AG10803 (cell line): Measurements from ENCODE around the gene NSUN2.

Experiments used
- DNase-seq: peaks from one replicate; pipeline ENCODE4 v3.0.0; 2010; ENCODE audit warnings: low read depth
- H3K4me3 ChIP-seq: 2 replicates; pipeline ENCODE4 v1.5.1; 2011; ENCODE audit warnings: mild to moderate bottlenecking, low read length, control low read depth
- TF ChIP-seq, protein P1 (sequence below): conservative IDR thresholded peaks from 2 replicates; pipeline ENCODE4 v1.5.1; 2011; ENCODE audit warnings: mild to moderate bottlenecking, low read length, control low read depth, inconsistent platforms

Gene NSUN2

DNA sequence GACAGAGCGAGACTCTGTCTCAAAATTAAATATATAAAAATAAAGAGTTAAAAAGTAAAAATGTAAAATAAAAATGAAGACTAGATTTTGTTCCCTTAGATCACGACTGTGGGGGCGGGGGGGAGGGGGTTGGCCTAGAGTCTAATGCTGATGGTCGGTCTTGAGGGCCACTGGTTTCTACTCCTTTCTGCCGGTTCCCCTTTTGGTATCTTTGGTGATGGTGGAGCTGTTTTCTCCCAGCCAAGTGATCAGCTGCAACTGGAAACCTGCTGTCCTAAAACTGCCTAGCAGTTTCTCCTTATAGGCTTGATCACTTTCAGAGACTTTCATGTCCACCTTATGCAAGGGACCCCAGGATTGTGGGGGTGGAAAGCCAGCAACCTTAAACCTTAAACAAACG, 1.5 kb upstream of the NSUN2 start:
- TF ChIP-seq, protein P1, sequence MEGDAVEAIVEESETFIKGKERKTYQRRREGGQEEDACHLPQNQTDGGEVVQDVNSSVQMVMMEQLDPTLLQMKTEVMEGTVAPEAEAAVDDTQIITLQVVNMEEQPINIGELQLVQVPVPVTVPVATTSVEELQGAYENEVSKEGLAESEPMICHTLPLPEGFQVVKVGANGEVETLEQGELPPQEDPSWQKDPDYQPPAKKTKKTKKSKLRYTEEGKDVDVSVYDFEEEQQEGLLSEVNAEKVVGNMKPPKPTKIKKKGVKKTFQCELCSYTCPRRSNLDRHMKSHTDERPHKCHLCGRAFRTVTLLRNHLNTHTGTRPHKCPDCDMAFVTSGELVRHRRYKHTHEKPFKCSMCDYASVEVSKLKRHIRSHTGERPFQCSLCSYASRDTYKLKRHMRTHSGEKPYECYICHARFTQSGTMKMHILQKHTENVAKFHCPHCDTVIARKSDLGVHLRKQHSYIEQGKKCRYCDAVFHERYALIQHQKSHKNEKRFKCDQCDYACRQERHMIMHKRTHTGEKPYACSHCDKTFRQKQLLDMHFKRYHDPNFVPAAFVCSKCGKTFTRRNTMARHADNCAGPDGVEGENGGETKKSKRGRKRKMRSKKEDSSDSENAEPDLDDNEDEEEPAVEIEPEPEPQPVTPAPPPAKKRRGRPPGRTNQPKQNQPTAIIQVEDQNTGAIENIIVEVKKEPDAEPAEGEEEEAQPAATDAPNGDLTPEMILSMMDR, result no peak
- peak; percentile 12 for DNase-seq
- H3K4me3 ChIP-seq, result peak overlapping the region; percentile 93

DNA sequence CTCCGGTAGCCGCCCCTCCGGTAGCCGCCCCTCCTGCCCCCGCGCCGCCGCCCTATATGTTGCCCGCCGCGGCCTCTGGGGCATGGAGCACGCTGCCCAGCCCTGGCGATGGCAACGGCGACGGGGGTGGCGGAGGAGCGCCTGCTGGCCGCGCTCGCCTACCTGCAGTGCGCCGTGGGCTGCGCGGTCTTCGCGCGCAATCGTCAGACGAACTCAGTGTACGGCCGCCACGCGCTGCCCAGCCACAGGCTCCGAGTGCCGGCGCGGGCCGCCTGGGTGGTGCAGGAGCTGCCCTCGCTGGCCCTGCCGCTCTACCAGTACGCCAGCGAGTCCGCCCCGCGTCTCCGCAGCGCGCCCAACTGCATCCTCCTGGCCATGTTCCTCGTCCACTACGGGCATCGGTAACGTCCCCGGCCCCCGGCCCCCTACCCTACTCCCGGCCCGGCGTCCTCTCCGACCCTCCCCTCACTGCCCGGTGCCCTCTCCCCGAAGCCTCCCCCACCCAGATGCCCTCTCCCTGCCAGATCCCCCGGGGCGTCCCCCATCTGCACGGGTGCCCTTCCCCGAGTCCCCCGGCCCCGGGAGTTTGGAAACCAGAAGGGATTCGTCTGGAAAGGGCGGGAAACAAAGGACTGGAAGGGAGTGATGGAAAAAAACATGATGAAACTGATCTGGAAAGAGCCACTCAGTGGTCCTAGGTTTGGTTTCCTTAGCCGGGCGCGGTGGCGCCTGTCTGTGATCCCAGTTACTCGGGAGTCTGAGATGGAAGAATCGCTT, 813 bp upstream of the NSUN2 start:
- TF ChIP-seq, protein P1, result no peak
- DNase-seq, result no peak
- H3K4me3 ChIP-seq, result peak overlapping the region; percentile 93

DNA sequence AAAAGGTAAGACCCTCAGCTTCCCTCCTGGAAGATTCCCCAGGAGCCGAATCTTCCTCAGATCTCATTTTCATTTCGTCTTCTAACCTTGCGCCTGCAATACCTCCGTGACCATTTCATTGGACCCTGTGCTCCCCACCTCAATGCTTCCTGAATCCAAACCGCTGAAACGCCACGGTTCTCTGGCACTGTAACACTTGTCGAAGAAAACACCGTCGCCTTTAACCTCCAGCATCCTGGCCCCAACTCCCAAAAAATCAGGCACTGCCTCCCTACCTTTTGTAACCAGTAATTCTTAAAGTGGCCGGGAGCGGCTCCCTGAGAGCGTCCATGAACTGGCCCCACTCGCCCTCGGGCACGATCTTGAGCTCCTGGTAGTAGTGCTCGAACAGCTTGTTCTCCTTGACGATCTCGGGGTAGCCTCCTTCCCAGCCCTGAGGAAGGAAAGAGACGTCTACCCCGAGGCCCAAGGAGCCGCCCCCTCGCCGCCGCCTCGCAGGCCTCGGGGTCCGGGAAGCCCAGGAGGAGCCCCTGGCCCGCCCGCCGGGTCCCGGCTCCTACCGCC, 438 bp downstream of the NSUN2 start:
- TF ChIP-seq, protein P1, result peak; percentile 18; the same call in 1 of the 2 replicates
- DNase-seq, result peak; percentile 31
- peak overlapping the region; percentile 93 for H3K4me3 ChIP-seq

DNA sequence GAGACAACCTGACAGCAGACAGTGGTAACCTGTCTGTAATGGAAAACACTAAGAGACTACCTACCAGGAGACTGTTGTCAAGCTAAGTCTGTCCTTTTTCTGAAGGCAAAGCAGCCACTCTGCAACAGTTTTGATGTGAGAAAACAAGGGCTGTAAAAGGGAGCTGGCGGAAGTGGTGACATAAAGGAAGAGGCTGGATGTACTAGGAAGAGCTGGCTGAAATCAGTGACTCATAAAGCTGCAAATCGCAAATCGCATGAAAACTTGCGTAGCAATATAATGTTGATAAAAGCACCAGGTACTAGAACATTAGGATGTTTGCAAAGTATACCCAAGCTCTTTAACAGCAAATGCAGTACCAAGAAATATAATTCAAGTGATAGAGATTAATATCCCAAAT, 1.4 kb downstream of the NSUN2 start:
- no peak for DNase-seq
- TF ChIP-seq, protein P1, result no peak
- peak overlapping the region; percentile 93 for H3K4me3 ChIP-seq

DNA sequence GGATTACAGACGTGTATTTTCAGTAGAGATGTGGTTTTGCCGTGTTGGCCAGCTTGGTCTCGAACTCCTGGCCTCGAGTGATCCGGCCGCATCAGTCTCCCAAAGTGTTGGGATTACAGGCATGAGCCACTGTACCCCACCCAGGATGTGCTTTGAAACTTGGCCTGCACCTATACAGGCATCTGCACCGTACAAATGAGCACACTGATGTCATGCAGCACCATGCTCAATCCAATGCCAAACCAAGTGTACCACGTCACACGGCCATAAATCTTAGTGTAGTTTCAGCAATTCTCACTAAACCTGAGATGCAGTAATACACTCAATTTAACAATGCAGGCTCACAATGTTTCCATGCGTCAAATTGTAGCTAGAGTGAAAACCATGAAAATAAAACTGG, 6.3 kb downstream of the NSUN2 start:
- TF ChIP-seq, protein P1, result no peak
- no peak overlapping the region for H3K4me3 ChIP-seq
- no peak for DNase-seq

DNA sequence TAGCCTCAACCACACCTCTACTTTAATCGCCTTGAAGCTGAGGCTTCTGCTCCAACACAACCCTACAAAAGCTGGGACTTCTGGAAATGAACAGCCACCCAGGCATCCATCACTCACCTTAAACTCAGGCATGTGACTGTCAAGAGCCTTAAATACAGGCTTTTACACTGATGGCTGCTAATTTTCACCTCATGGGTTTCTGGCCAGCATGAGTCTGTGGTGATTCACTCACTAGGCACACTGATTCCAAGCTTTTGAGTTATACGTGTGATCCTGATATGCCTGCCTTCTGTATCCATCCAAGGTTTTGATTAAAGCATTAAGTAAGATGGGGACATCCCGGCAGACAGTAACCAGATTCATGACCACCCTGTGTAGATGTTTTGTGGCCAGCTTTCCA, 8.9 kb downstream of the NSUN2 start:
- DNase-seq, result no peak
- H3K4me3 ChIP-seq, result no peak overlapping the region
- TF ChIP-seq, protein P1, result no peak

DNA sequence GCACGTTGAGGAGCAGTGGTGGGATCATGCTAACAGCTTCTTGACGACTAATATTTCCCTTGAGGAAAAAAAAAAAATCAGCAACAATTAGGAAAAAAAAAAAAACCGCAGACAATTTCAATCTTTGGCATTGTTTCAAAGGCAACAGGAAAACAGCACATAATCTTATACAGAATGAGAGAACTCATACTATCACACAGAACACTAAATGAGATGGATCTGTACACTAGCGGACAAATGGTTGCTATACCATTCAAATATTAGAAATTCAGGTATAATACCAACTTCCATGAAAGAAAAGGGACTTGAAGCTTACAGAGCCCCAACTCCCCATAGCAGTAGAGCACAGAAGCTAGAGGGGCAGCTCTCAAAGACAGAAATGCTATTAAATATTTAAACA, 9.6 kb downstream of the NSUN2 start:
- DNase-seq, result no peak
- TF ChIP-seq, protein P1, result no peak
- no peak overlapping the region for H3K4me3 ChIP-seq
